GM12891 (cell line): ENCODE measurements around the gene ACSBG1.

Source experiments
- POLR2A ChIP-seq: IDR thresholded peaks from 2 replicates; pipeline ENCODE4 v1.6.1; 2011; ENCODE audit warnings: low read depth, low read length, control low read depth
- TAF1 ChIP-seq: IDR thresholded peaks from 2 replicates; pipeline ENCODE4 v1.6.1; 2011; ENCODE audit warnings: low read depth, low read length, control low read depth

DNA sequence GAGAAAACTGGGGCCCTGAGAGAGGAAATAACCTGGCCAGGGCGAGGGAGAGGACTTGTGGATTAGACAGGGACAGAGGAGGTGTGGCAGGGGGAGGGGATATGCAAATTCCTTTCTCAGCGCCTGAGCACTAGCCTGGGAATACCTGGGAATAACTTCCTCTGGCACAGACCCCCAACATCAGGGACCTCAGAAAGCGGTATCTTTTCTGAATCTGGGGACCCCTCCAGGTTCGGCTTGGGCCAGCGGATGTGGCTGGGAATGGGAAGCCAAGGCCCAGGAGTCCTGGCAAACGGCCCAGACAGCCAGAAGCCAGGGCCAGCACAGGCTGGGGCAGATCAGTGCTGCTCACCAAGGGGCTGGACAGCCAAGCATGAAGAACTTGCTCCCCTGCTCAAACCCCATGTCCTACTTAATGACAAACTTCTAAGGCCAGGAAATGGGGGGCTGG is 9.2 kb upstream of the ACSBG1 start:
- TF ChIP-seq POLR2A = no peak
- no peak for TF ChIP-seq TAF1
